ENCODE data around the gene CACNA1I.
"Not testable (repeated sequence)": the region's sequence is repeated elsewhere in the genome, so short reads cannot be mapped to it uniquely, and the experiment has no call there.

CACNA1I gene

GRCh38 chr22:39733191-39733590, 162.6 kb downstream of the CACNA1I start:
- Histone ChIP-seq H3K27ac (ENCODE audit: insufficient read depth, low read length, poor library complexity, severe bottlenecking) (no peak overlapping the region), H3K36me3 (ENCODE audit: control insufficient read depth, insufficient read depth, low read length) (no peaks in the 10 kb centered on the region), H3K27me3 (replicated peaks; ENCODE audit: control insufficient read depth, insufficient read depth, low read length, poor library complexity, severe bottlenecking) (no peaks in the 10 kb centered on the region), H3K4me3 (ENCODE audit: insufficient read depth, low read depth, low read length, poor library complexity, severe bottlenecking) (no peak overlapping the region), H3K9me3 (ENCODE audit: control insufficient read depth, low read length) (no peaks in the 10 kb centered on the region), H3K4me1 (ENCODE audit: control insufficient read depth, insufficient read depth, low read length, poor library complexity, severe bottlenecking) (no peaks in the 10 kb centered on the region)
- DNase-seq, result no peak

- not testable (repeated sequence) for H3K36me3 ChIP-seq (ENCODE audit: control insufficient read depth, insufficient read depth, low read length); H3K4me1 ChIP-seq (ENCODE audit: control insufficient read depth, insufficient read depth, low read length, poor library complexity, severe bottlenecking); DNase-seq; H3K9me3 ChIP-seq (ENCODE audit: control insufficient read depth, low read length); H3K4me3 ChIP-seq (ENCODE audit: insufficient read depth, low read depth, low read length, poor library complexity, severe bottlenecking); H3K27ac ChIP-seq (ENCODE audit: insufficient read depth, low read length, poor library complexity, severe bottlenecking); H3K27me3 ChIP-seq (replicated peaks; ENCODE audit: control insufficient read depth, insufficient read depth, low read length, poor library complexity, severe bottlenecking)
These were observed 163.5 kb downstream of the CACNA1I start for GRCh38 chr22:39734046-39734445.

GRCh38 chr22:39734866-39735265, 164.3 kb downstream of the CACNA1I start:
- Histone ChIP-seq H3K4me1 (ENCODE audit: control insufficient read depth, insufficient read depth, low read length, poor library complexity, severe bottlenecking) (no peaks in the 10 kb centered on the region), H3K27me3 (replicated peaks; ENCODE audit: control insufficient read depth, insufficient read depth, low read length, poor library complexity, severe bottlenecking) (no peaks in the 10 kb centered on the region), H3K4me3 (ENCODE audit: insufficient read depth, low read depth, low read length, poor library complexity, severe bottlenecking) (no peak overlapping the region), H3K36me3 (ENCODE audit: control insufficient read depth, insufficient read depth, low read length) (no peaks in the 10 kb centered on the region), H3K27ac (ENCODE audit: insufficient read depth, low read length, poor library complexity, severe bottlenecking) (no peak overlapping the region), H3K9me3 (ENCODE audit: control insufficient read depth, low read length) (no peaks in the 10 kb centered on the region)
- no peak for DNase-seq

- H3K9me3 ChIP-seq (ENCODE audit: control insufficient read depth, low read length), result no peaks in the 10 kb centered on the region
- no peak overlapping the region for H3K4me3 ChIP-seq (ENCODE audit: insufficient read depth, low read depth, low read length, poor library complexity, severe bottlenecking)
- H3K27ac ChIP-seq (ENCODE audit: insufficient read depth, low read length, poor library complexity, severe bottlenecking), result no peak overlapping the region
- H3K27me3 ChIP-seq (replicated peaks; ENCODE audit: control insufficient read depth, insufficient read depth, low read length, poor library complexity, severe bottlenecking), result no peaks in the 10 kb centered on the region
- DNase-seq, result no peak
- H3K4me1 ChIP-seq (ENCODE audit: control insufficient read depth, insufficient read depth, low read length, poor library complexity, severe bottlenecking), result no peaks in the 10 kb centered on the region
- H3K36me3 ChIP-seq (ENCODE audit: control insufficient read depth, insufficient read depth, low read length), result no peaks in the 10 kb centered on the region
These were observed 165.2 kb downstream of the CACNA1I start for GRCh38 chr22:39735776-39736175.

- Histone ChIP-seq H3K4me1 (ENCODE audit: control insufficient read depth, insufficient read depth, low read length, poor library complexity, severe bottlenecking) (no peaks in the 10 kb centered on the region), H3K4me3 (ENCODE audit: insufficient read depth, low read depth, low read length, poor library complexity, severe bottlenecking) (no peak overlapping the region), H3K27ac (ENCODE audit: insufficient read depth, low read length, poor library complexity, severe bottlenecking) (no peak overlapping the region), H3K9me3 (ENCODE audit: control insufficient read depth, low read length) (no peaks in the 10 kb centered on the region), H3K27me3 (replicated peaks; ENCODE audit: control insufficient read depth, insufficient read depth, low read length, poor library complexity, severe bottlenecking) (no peaks in the 10 kb centered on the region), H3K36me3 (ENCODE audit: control insufficient read depth, insufficient read depth, low read length) (no peaks in the 10 kb centered on the region)
- no peak for DNase-seq
These were observed 168.2 kb downstream of the CACNA1I start for GRCh38 chr22:39738746-39739145.
